Liver (tissue), 9 donors: ENCODE results near the gene ACTN2. TPM values are rescaled to one million over a fixed set of nuclear protein-coding genes. Genes with fewer than 3 reads are reported as not detected.

Experiments
- DNase-seq: peaks from one replicate; pipeline ENCODE4 v3.0.0-alpha.2; 2017; ENCODE audit warnings: low spot score
- H3K27ac ChIP-seq, 2 donors: one replicate each; pipeline ENCODE4 v1.7.0; 2013; ENCODE audit warnings: inconsistent platforms in 2 of 2, low read length in 2 of 2, control low read depth in 1 of 2, low read depth in 1 of 2, mild to moderate bottlenecking in 1 of 2
- H3K27me3 ChIP-seq, 4 donors: one replicate each; pipeline versions ENCODE4 v1.6.1 to v1.7.0; 2013; ENCODE audit warnings: low read length in 3 of 4, inconsistent platforms in 1 of 4, mild to moderate bottlenecking in 1 of 4, moderate library complexity in 1 of 4; ENCODE audit not compliant: control insufficient read depth in 4 of 4, insufficient read depth in 4 of 4
- H3K36me3 ChIP-seq, 4 donors: one replicate each; pipeline versions ENCODE4 v1.6.1 to v1.7.0; 2013; ENCODE audit warnings: low read length in 3 of 4, mild to moderate bottlenecking in 3 of 4, low read depth in 1 of 4, moderate library complexity in 1 of 4; ENCODE audit not compliant: control insufficient read depth in 4 of 4, insufficient read depth in 3 of 4
- H3K4me1 ChIP-seq, 4 donors: one replicate each; pipeline versions ENCODE4 v1.6.1 to v1.7.0; 2013; ENCODE audit warnings: low read length in 3 of 4, mild to moderate bottlenecking in 3 of 4, moderate library complexity in 1 of 4; ENCODE audit not compliant: control insufficient read depth in 4 of 4, insufficient read depth in 4 of 4
- H3K4me3 ChIP-seq, 3 donors: one replicate each; pipeline versions ENCODE4 v1.6.1 to v1.7.0; 2013; ENCODE audit warnings: low read length in 3 of 3, control low read depth in 1 of 3, low read depth in 1 of 3, mild to moderate bottlenecking in 1 of 3
- H3K9ac ChIP-seq, 2 donors: one replicate each; pipeline ENCODE4 v1.7.0; 2013; ENCODE audit warnings: low read length in 2 of 2, mild to moderate bottlenecking in 2 of 2, moderate library complexity in 2 of 2, control low read depth in 1 of 2, low read depth in 1 of 2
- H3K9me3 ChIP-seq, 4 donors: one replicate each; pipeline versions ENCODE4 v1.6.1 to v1.7.0; 2013; ENCODE audit warnings: low read length in 3 of 4; ENCODE audit not compliant: control insufficient read depth in 4 of 4
- FOXA1 ChIP-seq: IDR thresholded peaks from 2 replicates; pipeline ENCODE4 v1.6.1; 2016; ENCODE audit warnings: antibody characterized with exemption
- GABPA ChIP-seq, 2 donors: IDR thresholded peaks in 1 of 2; conservative IDR thresholded peaks in 1 of 2; 2 replicates each; pipeline ENCODE4 v1.6.1; 2016; ENCODE audit warnings: antibody characterized with exemption in 2 of 2, mild to moderate bottlenecking in 1 of 2, moderate library complexity in 1 of 2
- HNF4A ChIP-seq, 2 donors: conservative IDR thresholded peaks; 2 replicates each; pipeline ENCODE4 v1.6.1; 2016; ENCODE audit warnings: antibody characterized with exemption in 2 of 2, mild to moderate bottlenecking in 2 of 2
- HNF4G ChIP-seq: IDR thresholded peaks from 2 replicates; pipeline ENCODE4 v1.6.1; 2016; ENCODE audit warnings: antibody characterized with exemption
- JUND ChIP-seq, 2 donors: IDR thresholded peaks; 2 replicates each; pipeline ENCODE4 v1.6.1; 2016; ENCODE audit warnings: antibody characterized with exemption in 2 of 2
- NR2F2 ChIP-seq: IDR thresholded peaks from 2 replicates; pipeline ENCODE4 v1.6.1; 2016; ENCODE audit warnings: antibody characterized with exemption
- RAD21 ChIP-seq, 2 donors: IDR thresholded peaks; 2 replicates each; pipeline ENCODE4 v1.6.1; 2016; ENCODE audit warnings: antibody characterized with exemption in 2 of 2, mild to moderate bottlenecking in 2 of 2
- RXRA ChIP-seq, 2 donors: IDR thresholded peaks; 2 replicates each; pipeline ENCODE4 v1.6.1; 2017 to 2018; ENCODE audit warnings: antibody characterized with exemption in 2 of 2, mild to moderate bottlenecking in 1 of 2
- TAF1 ChIP-seq: conservative IDR thresholded peaks from 2 replicates; pipeline ENCODE4 v1.6.1; 2016; ENCODE audit warnings: antibody characterized with exemption, mild to moderate bottlenecking
- WGBS: extraction: QIAGEN DNeasy Blood & Tissue Kit; methylation state at CpG from one replicate; pipeline ENCODE4 v1.1.7; 2013; 5-methylcytosine and 5-hydroxymethylcytosine counted together
- polyA plus RNA-seq, 2 donors: library from polyadenylated mRNA; stranded (reverse) in 1 of 2; unstranded in 1 of 2; fragments of 200-250 nt in 1 of 2; fragments of >200 nt in 1 of 2; fragmentation: Nextera tagmentation in 1 of 2; extraction: Ambion mirVana in 1 of 2; gene quantifications; one replicate each; pipeline versions ENCODE4 v1.2.1 to v1.2.3, GENCODE V29; 2013 to 2015
- total RNA-seq, 2 donors: library from RNA; depleted of rRNA; stranded (reverse); fragments of >200 nt; gene quantifications; one replicate each; pipeline ENCODE4 v1.2.3, GENCODE V29; 2014
- TF ChIP-seq, protein P1 (sequence below): IDR thresholded peaks from 2 replicates; pipeline ENCODE4 v1.6.1; 2016; ENCODE audit warnings: antibody characterized with exemption, mild to moderate bottlenecking
- TF ChIP-seq, protein P2 (sequence below): IDR thresholded peaks from 2 replicates; pipeline ENCODE4 v1.6.1; 2016; ENCODE audit warnings: antibody characterized with exemption
- TF ChIP-seq, protein P3 (sequence below): IDR thresholded peaks from 2 replicates; pipeline ENCODE4 v1.6.1; 2016; ENCODE audit warnings: antibody characterized with exemption
- donor health status: healthy.
- donor health status: healthy.
- donor health status: healthy.
- donor health status: healthy.
- donor health status: healthy.

Gene ACTN2
- total and polyA plus RNA-seq, 4 donors: 0.08 to 0.81 (median 0.15) TPM

DNA sequence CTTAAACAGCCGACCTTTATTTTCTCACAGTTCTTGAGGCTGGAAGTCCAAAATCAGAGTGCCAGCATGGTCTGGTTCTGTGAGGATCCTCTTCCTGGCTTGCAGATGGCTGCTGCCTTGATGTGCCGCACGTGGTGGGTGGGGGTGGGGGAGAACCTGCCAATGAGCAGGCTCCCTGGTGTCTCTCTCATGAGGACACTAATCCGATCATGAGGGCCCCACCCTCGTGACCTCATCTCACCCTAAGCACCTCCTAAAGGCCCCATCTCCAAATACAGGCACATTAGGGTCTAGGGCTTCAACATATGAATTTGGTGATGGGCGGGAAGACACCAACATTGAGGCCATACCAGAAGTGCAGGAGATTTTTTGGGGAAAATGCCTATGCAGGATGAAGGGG is 37.8 kb downstream of the ACTN2 start:
- WGBS: 76% methylated on average over 6 of the region's 6 CpGs
- no peak for TF ChIP-seq HNF4A (conservative IDR thresholded peaks at IDR 0.05)
- Histone ChIP-seq H3K9me3 (peaks cover 0 to 5% (median 0%) of the 10 kb centered on the region in 4 donors), H3K27ac (no peak overlapping the region), H3K4me1 (no peaks in the 10 kb centered on the region), H3K36me3 (no peaks in the 10 kb centered on the region), H3K27me3 (no peaks in the 10 kb centered on the region), H3K4me3 (no peak overlapping the region), H3K9ac (no peak overlapping the region)
- DNase-seq: no peak

DNA sequence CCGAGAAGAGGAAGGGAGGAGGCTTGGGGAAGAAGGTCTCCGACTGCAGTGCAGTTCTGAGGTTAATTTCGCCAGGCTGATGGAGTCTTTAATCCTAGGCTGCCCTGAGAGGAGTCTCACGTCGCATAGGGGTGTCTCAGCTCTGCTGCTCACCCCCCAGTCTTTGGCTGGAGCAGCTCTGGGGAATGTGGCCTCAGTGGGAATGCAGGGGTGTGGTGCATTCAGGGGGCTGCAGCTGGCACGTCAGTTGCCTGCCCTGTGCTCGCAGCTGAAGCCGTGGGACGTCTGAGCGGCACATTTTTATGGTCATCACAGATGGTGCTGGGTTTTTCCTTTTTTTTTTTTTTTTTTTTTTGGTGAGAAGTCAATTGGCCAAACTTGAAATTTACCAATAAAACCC is 38.2 kb downstream of the ACTN2 start:
- WGBS: 83% methylated on average over 10 of the region's 10 CpGs
- Histone ChIP-seq H3K4me3 (no peak overlapping the region), H3K36me3 (no peaks in the 10 kb centered on the region), H3K9ac (no peak overlapping the region), H3K9me3 (peaks cover 0 to 5% (median 0%) of the 10 kb centered on the region in 4 donors), H3K27ac (no peak overlapping the region), H3K4me1 (no peaks in the 10 kb centered on the region), H3K27me3 (no peaks in the 10 kb centered on the region)
- TF ChIP-seq, protein P1, sequence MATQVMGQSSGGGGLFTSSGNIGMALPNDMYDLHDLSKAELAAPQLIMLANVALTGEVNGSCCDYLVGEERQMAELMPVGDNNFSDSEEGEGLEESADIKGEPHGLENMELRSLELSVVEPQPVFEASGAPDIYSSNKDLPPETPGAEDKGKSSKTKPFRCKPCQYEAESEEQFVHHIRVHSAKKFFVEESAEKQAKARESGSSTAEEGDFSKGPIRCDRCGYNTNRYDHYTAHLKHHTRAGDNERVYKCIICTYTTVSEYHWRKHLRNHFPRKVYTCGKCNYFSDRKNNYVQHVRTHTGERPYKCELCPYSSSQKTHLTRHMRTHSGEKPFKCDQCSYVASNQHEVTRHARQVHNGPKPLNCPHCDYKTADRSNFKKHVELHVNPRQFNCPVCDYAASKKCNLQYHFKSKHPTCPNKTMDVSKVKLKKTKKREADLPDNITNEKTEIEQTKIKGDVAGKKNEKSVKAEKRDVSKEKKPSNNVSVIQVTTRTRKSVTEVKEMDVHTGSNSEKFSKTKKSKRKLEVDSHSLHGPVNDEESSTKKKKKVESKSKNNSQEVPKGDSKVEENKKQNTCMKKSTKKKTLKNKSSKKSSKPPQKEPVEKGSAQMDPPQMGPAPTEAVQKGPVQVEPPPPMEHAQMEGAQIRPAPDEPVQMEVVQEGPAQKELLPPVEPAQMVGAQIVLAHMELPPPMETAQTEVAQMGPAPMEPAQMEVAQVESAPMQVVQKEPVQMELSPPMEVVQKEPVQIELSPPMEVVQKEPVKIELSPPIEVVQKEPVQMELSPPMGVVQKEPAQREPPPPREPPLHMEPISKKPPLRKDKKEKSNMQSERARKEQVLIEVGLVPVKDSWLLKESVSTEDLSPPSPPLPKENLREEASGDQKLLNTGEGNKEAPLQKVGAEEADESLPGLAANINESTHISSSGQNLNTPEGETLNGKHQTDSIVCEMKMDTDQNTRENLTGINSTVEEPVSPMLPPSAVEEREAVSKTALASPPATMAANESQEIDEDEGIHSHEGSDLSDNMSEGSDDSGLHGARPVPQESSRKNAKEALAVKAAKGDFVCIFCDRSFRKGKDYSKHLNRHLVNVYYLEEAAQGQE: no peak
- TF ChIP-seq RXRA (IDR thresholded peaks at IDR 0.05) (no peak), TAF1 (no peak)
- no peak for DNase-seq

DNA sequence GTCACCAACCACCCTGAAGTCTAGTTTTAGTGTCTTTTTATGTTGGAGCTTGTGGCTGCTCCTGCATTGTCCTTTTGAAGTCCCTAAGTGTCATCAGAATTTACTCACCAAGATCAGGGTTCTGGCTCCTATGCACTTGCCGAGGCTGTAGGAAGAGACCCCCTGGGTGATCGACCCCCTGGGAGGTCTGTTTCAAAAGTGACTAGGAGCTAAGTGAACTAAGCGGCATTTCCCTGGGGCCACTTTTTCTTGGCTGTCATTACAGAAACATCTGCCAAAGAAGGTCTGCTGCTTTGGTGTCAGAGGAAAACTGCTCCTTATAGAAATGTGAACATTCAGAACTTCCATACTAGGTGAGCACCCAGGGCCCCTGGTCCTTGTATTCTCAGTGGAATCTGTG is 39.4 kb downstream of the ACTN2 start:
- no peak overlapping the region for H3K4me3 ChIP-seq
- no peak overlapping the region for H3K27ac ChIP-seq
- H3K4me1 ChIP-seq: no peaks in the 10 kb centered on the region
- 64% methylated on average over 3 of the region's 3 CpGs for WGBS
- H3K36me3 ChIP-seq: no peaks in the 10 kb centered on the region
- no peaks in the 10 kb centered on the region for H3K27me3 ChIP-seq
- TF ChIP-seq RAD21 (IDR thresholded peaks at IDR 0.05) (no peak), NR2F2 (no peak), GABPA (IDR thresholded peaks at IDR 0.05 in 1 of 2, conservative IDR thresholded peaks at IDR 0.05 in 1 of 2) (no peak), TAF1 (no peak), HNF4G (no peak), HNF4A (conservative IDR thresholded peaks at IDR 0.05) (no peak), FOXA1 (no peak), RXRA (IDR thresholded peaks at IDR 0.05) (no peak), JUND (IDR thresholded peaks at IDR 0.05) (no peak)
- TF ChIP-seq, protein P2, sequence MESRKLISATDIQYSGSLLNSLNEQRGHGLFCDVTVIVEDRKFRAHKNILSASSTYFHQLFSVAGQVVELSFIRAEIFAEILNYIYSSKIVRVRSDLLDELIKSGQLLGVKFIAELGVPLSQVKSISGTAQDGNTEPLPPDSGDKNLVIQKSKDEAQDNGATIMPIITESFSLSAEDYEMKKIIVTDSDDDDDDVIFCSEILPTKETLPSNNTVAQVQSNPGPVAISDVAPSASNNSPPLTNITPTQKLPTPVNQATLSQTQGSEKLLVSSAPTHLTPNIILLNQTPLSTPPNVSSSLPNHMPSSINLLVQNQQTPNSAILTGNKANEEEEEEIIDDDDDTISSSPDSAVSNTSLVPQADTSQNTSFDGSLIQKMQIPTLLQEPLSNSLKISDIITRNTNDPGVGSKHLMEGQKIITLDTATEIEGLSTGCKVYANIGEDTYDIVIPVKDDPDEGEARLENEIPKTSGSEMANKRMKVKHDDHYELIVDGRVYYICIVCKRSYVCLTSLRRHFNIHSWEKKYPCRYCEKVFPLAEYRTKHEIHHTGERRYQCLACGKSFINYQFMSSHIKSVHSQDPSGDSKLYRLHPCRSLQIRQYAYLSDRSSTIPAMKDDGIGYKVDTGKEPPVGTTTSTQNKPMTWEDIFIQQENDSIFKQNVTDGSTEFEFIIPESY: no peak
- TF ChIP-seq, protein P3, sequence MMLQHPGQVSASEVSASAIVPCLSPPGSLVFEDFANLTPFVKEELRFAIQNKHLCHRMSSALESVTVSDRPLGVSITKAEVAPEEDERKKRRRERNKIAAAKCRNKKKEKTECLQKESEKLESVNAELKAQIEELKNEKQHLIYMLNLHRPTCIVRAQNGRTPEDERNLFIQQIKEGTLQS: no peak
- no peak overlapping the region for H3K9ac ChIP-seq
- peaks cover 0 to 5% (median 0%) of the 10 kb centered on the region in 4 donors for H3K9me3 ChIP-seq
- DNase-seq: no peak
